IgD-negative memory B cell (primary cell): ENCODE measurements around the gene IQSEC1. TPM values are rescaled to one million over a fixed set of nuclear protein-coding genes. Genes with fewer than 3 reads are reported as not detected.
A peak's percentile ranks its signal among the peaks of the same experiment; 100 is the strongest.

Experiments used
- H3K27ac Mint-ChIP-seq, 3 donors: one replicate each; pipeline ENCODE4 v1.8.0; 2020 to 2022; ENCODE audit warnings: mild to moderate bottlenecking in 3 of 3, mixed read lengths in 3 of 3, moderate library complexity in 1 of 3
- H3K27me3 Mint-ChIP-seq: one replicate; pipeline ENCODE4 v1.8.0; 2021; ENCODE audit warnings: mixed read lengths
- H3K36me3 Mint-ChIP-seq: one replicate; pipeline ENCODE4 v1.8.0; 2020; ENCODE audit warnings: mild to moderate bottlenecking, mixed read lengths
- H3K4me1 Mint-ChIP-seq, 3 donors: one replicate each; pipeline ENCODE4 v1.8.0; 2020 to 2022; ENCODE audit warnings: mixed read lengths in 3 of 3, mild to moderate bottlenecking in 1 of 3
- H3K4me3 Mint-ChIP-seq, 4 donors: one replicate each; pipeline ENCODE4 v1.8.0; 2020 to 2022; ENCODE audit warnings: mild to moderate bottlenecking in 4 of 4, mixed read lengths in 4 of 4, moderate library complexity in 3 of 4
- H3K9me3 Mint-ChIP-seq, 3 donors: one replicate each; pipeline ENCODE4 v1.8.0; 2020 to 2021; ENCODE audit warnings: mixed read lengths in 3 of 3, mild to moderate bottlenecking in 1 of 3
- polyA plus RNA-seq: library from polyadenylated mRNA; unstranded; fragments of 300-500 nt; fragmentation: Illumina TruSeq; gene quantifications from one replicate; pipeline ENCODE4 v1.2.3, GENCODE V29; 2021

IQSEC1 gene
- polyA plus RNA-seq, 1 donor from 2014 or later = 52.5 TPM

GRCh38 chr3:13034109-13034800 is 39.0 kb downstream of the IQSEC1 start:
- Mint-ChIP-seq H3K27me3 (no peaks in the 10 kb centered on the region), H3K4me1 (peaks cover 0 to 3% (median 3%) of the 10 kb centered on the region in 3 donors), H3K36me3 (peaks cover 1% of the 10 kb centered on the region), H3K4me3 (no peak overlapping the region), H3K9me3 (no peaks in the 10 kb centered on the region), H3K27ac (no peak overlapping the region)

- Mint-ChIP-seq H3K9me3 (no peaks in the 10 kb centered on the region), H3K36me3 (peaks cover 1% of the 10 kb centered on the region), H3K4me3 (no peak overlapping the region), H3K27ac (no peak overlapping the region), H3K27me3 (no peaks in the 10 kb centered on the region), H3K4me1 (peaks cover 3 to 16% (median 8%) of the 10 kb centered on the region in 3 donors)
Observed at GRCh38 chr3:13032206-13032605, 41.0 kb downstream of the IQSEC1 start.

GRCh38 chr3:13031621-13032020 is 41.6 kb downstream of the IQSEC1 start:
- no peak overlapping the region for H3K4me3 Mint-ChIP-seq
- H3K27me3 Mint-ChIP-seq = no peaks in the 10 kb centered on the region
- no peaks in the 10 kb centered on the region for H3K9me3 Mint-ChIP-seq
- H3K36me3 Mint-ChIP-seq = peaks cover 1% of the 10 kb centered on the region
- H3K4me1 Mint-ChIP-seq = peaks cover 3 to 19% (median 8%) of the 10 kb centered on the region in 3 donors
- no peak overlapping the region for H3K27ac Mint-ChIP-seq

GRCh38 chr3:13030684-13031083 is 42.5 kb downstream of the IQSEC1 start:
- Mint-ChIP-seq H3K9me3 (no peaks in the 10 kb centered on the region), H3K4me1 (peaks cover 3 to 23% (median 12%) of the 10 kb centered on the region in 3 donors), H3K27me3 (no peaks in the 10 kb centered on the region), H3K4me3 (no peak overlapping the region), H3K27ac (no peak overlapping the region), H3K36me3 (peaks cover 1% of the 10 kb centered on the region)

GRCh38 chr3:13028010-13028821 is 45.0 kb downstream of the IQSEC1 start:
- Mint-ChIP-seq H3K27ac (peak overlapping the region in 1 of 3 donors; percentile 28), H3K4me3 (peak overlapping the region in 1 of 4 donors; percentile 15), H3K9me3 (no peaks in the 10 kb centered on the region), H3K4me1 (peaks cover 10 to 28% (median 28%) of the 10 kb centered on the region in 3 donors), H3K27me3 (no peaks in the 10 kb centered on the region), H3K36me3 (no peaks in the 10 kb centered on the region)

GRCh38 chr3:13027154-13027553 is 46.1 kb downstream of the IQSEC1 start:
- Mint-ChIP-seq H3K36me3 (no peaks in the 10 kb centered on the region), H3K27me3 (no peaks in the 10 kb centered on the region), H3K4me3 (peak overlapping the region in 1 of 4 donors; percentile 84), H3K9me3 (no peaks in the 10 kb centered on the region), H3K27ac (peak overlapping the region in 1 of 3 donors; percentile 76), H3K4me1 (peaks cover 16 to 34% (median 32%) of the 10 kb centered on the region in 3 donors)

- peaks cover 13 to 34% (median 29%) of the 10 kb centered on the region in 3 donors for H3K4me1 Mint-ChIP-seq
- peaks cover 0 to 2% (median 0%) of the 10 kb centered on the region in 3 donors for H3K9me3 Mint-ChIP-seq
- H3K4me3 Mint-ChIP-seq = peak overlapping the region in 2 of 4 donors; percentile 4 to 84
- peak overlapping the region in 2 of 3 donors; percentile 33 to 76 for H3K27ac Mint-ChIP-seq
- no peaks in the 10 kb centered on the region for H3K36me3 Mint-ChIP-seq
- no peaks in the 10 kb centered on the region for H3K27me3 Mint-ChIP-seq
Observed at GRCh38 chr3:13026534-13026933, 46.7 kb downstream of the IQSEC1 start.

- Mint-ChIP-seq H3K27ac (peak overlapping the region in 2 of 3 donors; percentile 33 to 76), H3K4me1 (peaks cover 13 to 37% (median 30%) of the 10 kb centered on the region in 3 donors), H3K36me3 (no peaks in the 10 kb centered on the region)
Observed at GRCh38 chr3:13025778-13026518, 47.3 kb downstream of the IQSEC1 start.

GRCh38 chr3:13025090-13025489 is 48.1 kb downstream of the IQSEC1 start:
- Mint-ChIP-seq H3K27me3 (no peaks in the 10 kb centered on the region), H3K36me3 (no peaks in the 10 kb centered on the region), H3K27ac (peak overlapping the region in 1 of 3 donors; percentile 28), H3K4me3 (peak overlapping the region in 1 of 4 donors; percentile 36), H3K4me1 (peaks cover 19 to 45% (median 38%) of the 10 kb centered on the region in 3 donors), H3K9me3 (peaks cover 0 to 2% (median 0%) of the 10 kb centered on the region in 3 donors)

More at GRCh38 chr3:13025778-13026518, 47.3 kb downstream of the IQSEC1 start:
- Mint-ChIP-seq H3K4me3 (peak overlapping the region in 3 of 4 donors; percentile 4 to 84 (median 21)), H3K9me3 (peaks cover 0 to 2% (median 0%) of the 10 kb centered on the region in 3 donors), H3K27me3 (no peaks in the 10 kb centered on the region)

GRCh38 chr3:13024765-13025065 is 48.5 kb downstream of the IQSEC1 start:
- Mint-ChIP-seq H3K9me3 (peaks cover 0 to 2% (median 0%) of the 10 kb centered on the region in 3 donors), H3K27ac (peak overlapping the region in 1 of 3 donors; percentile 28), H3K4me1 (peaks cover 20 to 45% (median 40%) of the 10 kb centered on the region in 3 donors), H3K36me3 (no peaks in the 10 kb centered on the region), H3K4me3 (peak overlapping the region in 1 of 4 donors; percentile 36), H3K27me3 (no peaks in the 10 kb centered on the region)

GRCh38 chr3:13023971-13024764 is 49.1 kb downstream of the IQSEC1 start:
- Mint-ChIP-seq H3K9me3 (peaks cover 0 to 2% (median 0%) of the 10 kb centered on the region in 3 donors), H3K4me1 (peaks cover 21 to 45% (median 41%) of the 10 kb centered on the region in 3 donors), H3K4me3 (peak overlapping the region in 3 of 4 donors; percentile 36 to 75 (median 65)), H3K27me3 (no peaks in the 10 kb centered on the region), H3K36me3 (no peaks in the 10 kb centered on the region), H3K27ac (peak overlapping the region in 2 of 3 donors; percentile 97 to 99)

GRCh38 chr3:13023235-13023970 is 49.8 kb downstream of the IQSEC1 start:
- Mint-ChIP-seq H3K27ac (peak overlapping the region; percentile 97 to 99 (median 98)), H3K4me3 (peak overlapping the region; percentile 36 to 100 (median 86)), H3K4me1 (peaks cover 25 to 44% (median 38%) of the 10 kb centered on the region in 3 donors), H3K9me3 (peaks cover 0 to 2% (median 0%) of the 10 kb centered on the region in 3 donors), H3K27me3 (no peaks in the 10 kb centered on the region), H3K36me3 (no peaks in the 10 kb centered on the region)
